Upper lobe of left lung (tissue), 4 donors: ENCODE results near the gene FAM110D.

Source experiments
- EP300 ChIP-seq, 4 donors: sonication (generic); formaldehyde crosslinking; IDR thresholded peaks; one replicate each; pipeline ENCODE4 v1.5.1; 2017; ENCODE audit warnings: antibody characterized with exemption in 4 of 4, control low read depth in 2 of 4
- POLR2A ChIP-seq, 4 donors: fragments of 450-650 bp; IDR thresholded peaks; one replicate each; pipeline ENCODE4 v1.5.1; 2016 to 2017; ENCODE audit warnings: antibody characterized with exemption in 4 of 4, mild to moderate bottlenecking in 2 of 4
- POLR2AphosphoS5 ChIP-seq, 2 donors: sonication (generic); formaldehyde crosslinking; IDR thresholded peaks; one replicate each; pipeline ENCODE4 v1.5.1; 2017; ENCODE audit warnings: antibody characterized with exemption in 2 of 2
- TF ChIP-seq, protein P1 (sequence below), 6 experiments: fragments of 450-650 bp in 4 of 6; fragments of 200-600 bp in 2 of 6; sonication (generic) in 2 of 6; IDR thresholded peaks; one replicate each; pipeline ENCODE4 v1.5.1; 2016 to 2019; ENCODE audit warnings: antibody characterized with exemption in 6 of 6

DNA sequence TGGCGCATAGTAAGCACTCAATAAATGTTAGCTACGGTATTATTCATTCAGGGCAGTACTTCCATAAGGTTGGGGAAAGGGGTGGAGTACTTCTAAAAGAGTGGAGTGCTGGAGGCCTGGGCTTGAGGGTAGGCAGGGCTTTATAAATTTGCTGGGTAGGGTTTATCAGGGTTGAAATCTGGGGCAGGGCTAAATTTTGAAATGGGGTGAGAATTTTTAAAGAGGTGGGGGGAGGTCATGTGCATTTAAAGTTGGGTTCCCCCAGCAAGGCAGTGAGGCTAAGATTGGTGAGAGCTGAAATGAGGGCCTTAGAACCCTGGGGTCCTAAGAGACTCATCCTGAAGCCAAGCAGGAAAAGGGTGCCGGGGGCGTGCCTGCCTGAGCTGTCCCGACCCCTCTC, 41.5 kb downstream of the FAM110D start:
- TF ChIP-seq EP300 (IDR thresholded peaks at IDR 0.05), result no peak
- no peak for TF ChIP-seq POLR2A (IDR thresholded peaks at IDR 0.05)
- TF ChIP-seq, protein P1, sequence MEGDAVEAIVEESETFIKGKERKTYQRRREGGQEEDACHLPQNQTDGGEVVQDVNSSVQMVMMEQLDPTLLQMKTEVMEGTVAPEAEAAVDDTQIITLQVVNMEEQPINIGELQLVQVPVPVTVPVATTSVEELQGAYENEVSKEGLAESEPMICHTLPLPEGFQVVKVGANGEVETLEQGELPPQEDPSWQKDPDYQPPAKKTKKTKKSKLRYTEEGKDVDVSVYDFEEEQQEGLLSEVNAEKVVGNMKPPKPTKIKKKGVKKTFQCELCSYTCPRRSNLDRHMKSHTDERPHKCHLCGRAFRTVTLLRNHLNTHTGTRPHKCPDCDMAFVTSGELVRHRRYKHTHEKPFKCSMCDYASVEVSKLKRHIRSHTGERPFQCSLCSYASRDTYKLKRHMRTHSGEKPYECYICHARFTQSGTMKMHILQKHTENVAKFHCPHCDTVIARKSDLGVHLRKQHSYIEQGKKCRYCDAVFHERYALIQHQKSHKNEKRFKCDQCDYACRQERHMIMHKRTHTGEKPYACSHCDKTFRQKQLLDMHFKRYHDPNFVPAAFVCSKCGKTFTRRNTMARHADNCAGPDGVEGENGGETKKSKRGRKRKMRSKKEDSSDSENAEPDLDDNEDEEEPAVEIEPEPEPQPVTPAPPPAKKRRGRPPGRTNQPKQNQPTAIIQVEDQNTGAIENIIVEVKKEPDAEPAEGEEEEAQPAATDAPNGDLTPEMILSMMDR (IDR thresholded peaks at IDR 0.05), result no peak
- TF ChIP-seq POLR2AphosphoS5 (IDR thresholded peaks at IDR 0.05), result no peak
